Superior temporal gyrus (tissue), 1 donor: ENCODE data around the gene RADX.

Experiments used
- DNase-seq: peaks from one replicate; pipeline ENCODE4 v3.0.0-alpha.2; 2016; ENCODE audit errors: extremely low spot score

Gene RADX

DNA sequence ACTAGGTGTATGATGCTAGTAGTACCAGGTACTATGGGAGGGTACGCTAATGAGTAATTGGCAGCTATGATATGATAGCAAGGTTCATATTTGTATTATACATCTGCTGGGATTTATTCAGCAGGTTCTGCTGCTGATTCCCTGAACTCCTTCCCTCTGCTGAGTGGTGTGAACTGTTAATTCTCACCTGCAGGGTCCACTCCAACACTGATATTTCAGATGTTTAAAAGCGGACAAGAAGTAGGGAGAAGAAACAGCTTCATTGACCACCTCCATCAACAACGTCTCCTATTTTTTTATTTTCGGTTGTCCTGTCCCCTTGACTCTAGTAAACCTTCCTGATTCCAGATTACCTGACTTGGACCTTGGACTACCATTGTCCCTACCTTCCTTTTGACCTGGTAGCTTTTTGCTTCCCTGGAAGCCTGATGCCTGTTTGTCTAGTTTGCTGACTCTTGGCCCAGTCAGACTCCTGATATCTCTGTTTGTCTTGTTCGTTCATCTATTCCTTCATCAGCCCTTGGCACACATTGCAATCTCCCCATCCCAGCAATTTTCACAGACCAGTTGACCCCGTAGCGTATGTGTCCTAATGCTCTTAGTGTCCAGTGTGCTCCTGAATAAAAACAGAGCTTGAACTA lies 80.8 kb downstream of the RADX start:
- DNase-seq: no peak

- DNase-seq: no peak
These were observed 84.7 kb downstream of the RADX start for GRCh38 chrX:106696502-106696901.

- DNase-seq: no peak
These were observed 86.9 kb downstream of the RADX start for GRCh38 chrX:106698693-106699092.

DNA sequence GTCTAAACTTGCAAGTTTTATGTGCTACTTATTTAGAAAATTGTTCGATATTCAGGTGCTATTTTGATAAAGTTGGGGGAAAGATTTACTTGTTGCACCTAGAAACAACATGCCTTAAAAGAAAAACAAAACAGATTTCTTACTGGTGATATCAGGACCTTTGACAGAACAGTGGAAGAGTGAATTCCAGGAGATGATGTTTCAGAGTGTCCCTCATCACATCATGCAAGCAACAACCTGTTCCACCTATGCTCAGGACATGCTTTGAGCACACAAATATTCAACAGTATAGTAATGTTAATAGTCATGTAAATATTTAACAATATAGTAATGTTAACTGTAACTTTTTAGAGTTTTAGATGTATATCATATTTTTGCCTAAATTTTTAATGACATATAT lies 90.9 kb downstream of the RADX start:
- no peak for DNase-seq

DNA sequence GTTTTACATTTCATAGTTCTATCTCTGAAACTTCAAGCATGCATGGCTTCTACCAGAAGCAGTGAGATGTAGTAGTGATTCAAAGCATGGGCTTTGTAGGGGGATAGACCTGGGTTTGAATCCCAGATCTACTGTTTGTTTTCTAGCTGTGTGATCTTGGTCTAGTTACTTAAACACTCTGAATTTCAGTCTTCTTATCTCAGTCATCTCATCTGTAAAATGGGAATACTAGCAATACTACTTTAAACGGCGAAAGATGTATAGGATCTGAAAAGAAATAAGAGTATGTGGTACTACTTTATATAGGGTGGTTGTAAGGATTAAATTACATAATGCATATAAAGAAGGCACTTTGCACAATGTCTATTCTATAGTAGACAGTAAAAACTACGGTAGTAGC lies 94.7 kb downstream of the RADX start:
- no peak for DNase-seq

DNA sequence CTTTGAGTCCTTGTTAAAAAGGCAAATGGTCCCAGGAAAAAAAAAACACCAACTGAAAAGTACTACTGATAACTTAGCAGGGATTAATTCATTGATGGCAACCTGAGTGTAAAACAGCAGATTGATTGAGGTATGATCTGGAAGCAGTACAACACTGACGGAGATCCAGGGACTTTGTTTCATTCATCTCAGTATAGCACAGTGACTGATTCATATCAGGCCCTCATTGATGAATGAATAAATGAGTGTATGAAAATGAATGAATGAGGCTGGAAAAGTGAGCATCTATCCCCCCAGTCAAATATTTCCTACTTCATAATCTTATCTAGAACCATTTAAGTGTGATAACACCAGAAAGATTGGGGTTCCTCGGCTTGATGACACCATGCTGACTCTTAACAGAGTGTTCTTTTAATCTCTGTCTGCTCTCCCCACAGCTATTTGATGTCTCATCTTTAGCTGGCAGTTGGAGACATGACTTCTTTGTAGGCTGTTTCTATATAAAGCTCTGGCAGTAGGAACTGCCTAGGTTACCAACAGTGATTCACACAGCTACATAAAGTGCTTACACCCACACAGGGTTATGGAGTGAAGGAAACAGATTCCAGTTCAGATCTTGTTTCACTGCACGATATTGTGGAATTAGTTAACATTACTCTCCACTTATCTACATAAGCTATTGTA lies 96.1 kb downstream of the RADX start:
- peak; percentile 13 for DNase-seq

DNA sequence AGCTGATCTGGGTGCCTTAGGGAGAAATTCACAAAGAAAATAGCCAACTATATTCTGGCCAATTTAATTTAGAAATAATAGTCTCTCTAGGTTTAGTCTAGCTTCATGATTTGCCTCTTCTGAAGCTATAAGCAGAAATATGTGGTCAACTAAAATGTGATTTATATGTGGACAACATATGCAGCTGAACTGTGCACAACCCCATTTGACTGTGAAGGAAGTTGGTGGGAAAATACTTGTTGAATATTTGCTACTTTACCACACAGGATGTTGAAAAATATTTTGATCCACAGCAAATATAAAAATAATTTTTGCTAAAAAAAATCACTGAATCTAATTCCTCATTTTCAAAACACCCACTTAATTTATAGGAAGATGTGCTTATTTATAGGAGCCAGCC lies 99.0 kb downstream of the RADX start:
- DNase-seq: no peak

DNA sequence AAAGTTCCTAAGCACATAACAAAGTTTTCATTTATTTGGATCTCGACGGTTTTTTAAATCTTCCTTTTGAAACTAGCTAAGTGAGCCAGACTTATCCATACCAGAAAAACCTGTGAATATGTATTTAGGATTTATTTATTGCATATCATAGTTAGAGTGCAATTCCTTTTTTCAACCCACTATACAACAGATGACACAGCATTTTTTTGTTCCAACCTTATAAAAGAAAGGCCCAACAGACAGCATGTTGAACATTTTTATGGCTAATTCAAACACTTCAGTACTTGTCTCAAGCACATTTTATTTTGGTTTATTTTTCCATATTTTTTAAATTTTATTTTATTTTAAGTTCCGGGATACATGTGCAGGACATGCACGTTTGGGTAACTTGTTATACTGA lies 99.6 kb downstream of the RADX start:
- no peak for DNase-seq

GRCh38 chrX:106716004-106716403 lies 104.2 kb downstream of the RADX start:
- DNase-seq: no peak

GRCh38 chrX:106716463-106716862 lies 104.7 kb downstream of the RADX start:
- DNase-seq: no peak

GRCh38 chrX:106718709-106719108 lies 106.9 kb downstream of the RADX start:
- no peak for DNase-seq

GRCh38 chrX:106725931-106726330 lies 114.2 kb downstream of the RADX start:
- peak; percentile 24 for DNase-seq

- DNase-seq: no peak
These were observed 115.0 kb downstream of the RADX start, which contains the start of gene RNF128 for GRCh38 chrX:106726485-106727437. Gene RNF128 (plus strand): TSS chrX:106726701. CDS start chrX:106726914, 213 bp downstream.

DNA sequence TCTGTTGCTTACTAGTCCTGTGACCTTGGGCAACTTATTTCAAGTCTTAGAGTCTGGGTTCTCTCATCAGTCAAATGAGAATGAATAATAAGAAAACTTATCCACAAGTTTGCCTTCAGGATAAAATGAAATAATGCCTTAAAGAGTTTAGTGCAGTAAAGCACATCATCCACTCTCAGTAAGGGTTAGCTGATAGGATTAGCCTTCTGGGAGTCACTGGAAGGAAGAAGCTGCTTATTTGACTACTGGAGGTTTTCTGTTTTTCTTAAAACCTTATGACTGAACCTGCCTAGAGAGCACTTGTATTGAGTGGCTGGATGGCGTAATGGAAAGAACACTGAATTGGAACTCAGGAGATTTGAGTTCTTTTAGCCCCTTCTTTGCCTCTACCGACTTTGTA lies 116.6 kb downstream of the RADX start:
- DNase-seq: peak; percentile 8
